GM21723 (cell line): ENCODE results near the gene IL33.

ENCODE experiments used
- ATAC-seq: cut with Tn5 transposase; IDR thresholded peaks from one replicate; pipeline ENCODE4 v1.9.1; 2021; ENCODE audit warnings: mild to moderate bottlenecking, moderate library complexity; ENCODE audit not compliant: unreplicated experiment

IL33 gene

GRCh38 chr9:6216002-6216401 lies 395 bp downstream of the IL33 start:
- ATAC-seq: no peak

GRCh38 chr9:6216951-6217350 lies 1.3 kb downstream of the IL33 start:
- no peak for ATAC-seq

GRCh38 chr9:6218099-6218502 lies 2.5 kb downstream of the IL33 start:
- no peak for ATAC-seq

GRCh38 chr9:6219040-6219439 lies 3.4 kb downstream of the IL33 start:
- no peak for ATAC-seq

- no peak for ATAC-seq
Observed at GRCh38 chr9:6219981-6220380, 4.4 kb downstream of the IL33 start.

- no peak for ATAC-seq
Observed at GRCh38 chr9:6224393-6225154, 9.0 kb downstream of the IL33 start.

- ATAC-seq: no peak
Observed at GRCh38 chr9:6226696-6227095, 11.1 kb downstream of the IL33 start.

- no peak for ATAC-seq
Observed at GRCh38 chr9:6229186-6229585, 13.6 kb downstream of the IL33 start.

GRCh38 chr9:6229619-6230018 lies 14.0 kb downstream of the IL33 start:
- ATAC-seq: no peak

GRCh38 chr9:6230037-6230780 lies 14.6 kb downstream of the IL33 start:
- no peak for ATAC-seq

GRCh38 chr9:6232336-6232945 lies 16.8 kb downstream of the IL33 start:
- no peak for ATAC-seq

GRCh38 chr9:6234014-6234413 lies 18.4 kb downstream of the IL33 start:
- ATAC-seq: no peak

GRCh38 chr9:6237267-6237666 lies 21.7 kb downstream of the IL33 start:
- no peak for ATAC-seq

- ATAC-seq: no peak
Observed at GRCh38 chr9:6239048-6239461, 23.4 kb downstream of the IL33 start.

GRCh38 chr9:6239694-6240093 lies 24.1 kb downstream of the IL33 start:
- ATAC-seq: no peak

GRCh38 chr9:6243746-6244145 lies 28.1 kb downstream of the IL33 start:
- ATAC-seq: peak; percentile 87

GRCh38 chr9:6247266-6247665 lies 31.7 kb downstream of the IL33 start:
- no peak for ATAC-seq

GRCh38 chr9:6268826-6269397 lies 53.3 kb downstream of the IL33 start:
- no peak for ATAC-seq

- ATAC-seq: no peak
Observed at GRCh38 chr9:6270896-6271295, 55.3 kb downstream of the IL33 start.

- ATAC-seq: no peak
Observed at GRCh38 chr9:6271508-6272228, 56.1 kb downstream of the IL33 start.

GRCh38 chr9:6272229-6272598 lies 56.6 kb downstream of the IL33 start:
- ATAC-seq: no peak
